Trophoblast cell (in vitro differentiated cells and primary cell): ENCODE data around the gene IL10RB.

ENCODE experiments used
- DNase-seq, 2 donors: peaks; one replicate each; pipeline ENCODE4 v3.0.0-alpha.2; 2016
- H2AFZ ChIP-seq: 2 replicates; pipeline ENCODE4 v1.6.1; 2013; ENCODE audit warnings: low read length, moderate library complexity, mild to moderate bottlenecking; ENCODE audit not compliant: insufficient read depth, poor library complexity
- H2AK5ac ChIP-seq: 2 replicates; pipeline ENCODE4 v1.6.1; 2013; ENCODE audit warnings: mild to moderate bottlenecking, low read length
- H2BK120ac ChIP-seq: 2 replicates; pipeline ENCODE4 v1.6.1; 2013; ENCODE audit warnings: low read length, mild to moderate bottlenecking, moderate library complexity; ENCODE audit not compliant: insufficient read depth, poor library complexity
- H2BK12ac ChIP-seq: 2 replicates; pipeline ENCODE4 v1.6.1; 2013; ENCODE audit warnings: mild to moderate bottlenecking, low read length, moderate library complexity
- H2BK5ac ChIP-seq: 2 replicates; pipeline ENCODE4 v1.6.1; 2013; ENCODE audit warnings: low read length, low read depth, moderate library complexity, mild to moderate bottlenecking; ENCODE audit not compliant: poor library complexity
- H3K14ac ChIP-seq: 2 replicates; pipeline ENCODE4 v1.6.1; 2013; ENCODE audit warnings: mild to moderate bottlenecking, low read length
- H3K18ac ChIP-seq: 2 replicates; pipeline ENCODE4 v1.6.1; 2013; ENCODE audit warnings: mild to moderate bottlenecking, low read length
- H3K23ac ChIP-seq: 2 replicates; pipeline ENCODE4 v1.6.1; 2013; ENCODE audit warnings: low read length
- H3K27ac ChIP-seq: 2 replicates; pipeline ENCODE4 v1.5.1; 2013; ENCODE audit warnings: low read depth, mild to moderate bottlenecking, inconsistent platforms, low read length, moderate library complexity
- H3K27me3 ChIP-seq: 2 replicates; pipeline ENCODE4 v1.6.1; 2013; ENCODE audit warnings: inconsistent platforms, mild to moderate bottlenecking, low read length, moderate library complexity; ENCODE audit not compliant: insufficient read depth
- H3K36me3 ChIP-seq, 2 experiments: 1 replicate in 1 of 2; 2 replicates in 1 of 2; pipeline ENCODE4 v1.6.1; 2013; ENCODE audit warnings: low read length in 2 of 2, mild to moderate bottlenecking in 2 of 2, moderate library complexity in 1 of 2; ENCODE audit not compliant: insufficient read depth in 2 of 2, control insufficient read depth in 1 of 2
- H3K4ac ChIP-seq: 2 replicates; pipeline ENCODE4 v1.6.1; 2013; ENCODE audit warnings: low read depth, mild to moderate bottlenecking, low read length, moderate library complexity
- H3K4me1 ChIP-seq, 2 experiments: 1 replicate in 1 of 2; 2 replicates in 1 of 2; pipeline ENCODE4 v1.6.1; 2013; ENCODE audit warnings: low read length in 2 of 2, mild to moderate bottlenecking in 2 of 2, moderate library complexity in 1 of 2; ENCODE audit not compliant: insufficient read depth in 2 of 2, control insufficient read depth in 1 of 2
- H3K4me2 ChIP-seq: 2 replicates; pipeline ENCODE4 v1.6.1; 2013; ENCODE audit warnings: inconsistent platforms, mild to moderate bottlenecking, low read length, moderate library complexity
- H3K4me3 ChIP-seq: 2 replicates; pipeline ENCODE4 v1.5.1; 2013; ENCODE audit warnings: mild to moderate bottlenecking, low read depth, low read length, inconsistent platforms
- H3K79me1 ChIP-seq: one replicate; pipeline ENCODE4 v1.6.1; 2013; ENCODE audit warnings: low read length
- H3K79me2 ChIP-seq: 2 replicates; pipeline ENCODE4 v1.6.1; 2013; ENCODE audit warnings: low read length, mild to moderate bottlenecking; ENCODE audit not compliant: control insufficient read depth, insufficient read depth, poor library complexity
- H3K9ac ChIP-seq: 2 replicates; pipeline ENCODE4 v1.6.1; 2013; ENCODE audit warnings: mild to moderate bottlenecking, low read length
- H3K9me3 ChIP-seq: 2 replicates; pipeline ENCODE4 v1.6.1; 2013; ENCODE audit warnings: low read depth, mild to moderate bottlenecking, control low read depth, inconsistent platforms, low read length; ENCODE audit not compliant: insufficient read depth
- H4K12ac ChIP-seq: 2 replicates; pipeline ENCODE4 v1.6.1; 2013; ENCODE audit warnings: low read depth, mild to moderate bottlenecking, low read length, moderate library complexity
- H4K8ac ChIP-seq: 2 replicates; pipeline ENCODE4 v1.6.1; 2013; ENCODE audit warnings: low read depth, mild to moderate bottlenecking, low read length, moderate library complexity
- H4K91ac ChIP-seq: one replicate; pipeline ENCODE4 v1.6.1; 2013; ENCODE audit warnings: low read depth, mild to moderate bottlenecking, low read length, moderate library complexity
- WGBS: extraction: QIAGEN DNeasy Blood & Tissue Kit; methylation state at CpG from one replicate; pipeline ENCODE4 v1.1.7; 2013; ENCODE audit warnings: missing lambda C conversion rate; ENCODE audit not compliant: insufficient read length, insufficient coverage; ENCODE audit errors: extremely low coverage; 5-methylcytosine and 5-hydroxymethylcytosine counted together

IL10RB gene

GRCh38 chr21:33309778-33310177 is 43.6 kb downstream of the IL10RB start:
- no peak overlapping the region for H4K12ac ChIP-seq
- H3K18ac ChIP-seq: no peak overlapping the region
- H4K91ac ChIP-seq: no peak overlapping the region
- H3K36me3 ChIP-seq: no peaks in the 10 kb centered on the region
- H2BK12ac ChIP-seq: no peak overlapping the region
- no peak overlapping the region for H3K4ac ChIP-seq
- no peak overlapping the region for H3K4me2 ChIP-seq
- H3K79me1 ChIP-seq: no peaks in the 10 kb centered on the region
- no peaks in the 10 kb centered on the region for H3K4me1 ChIP-seq
- no peak for DNase-seq
- H3K9ac ChIP-seq: no peak overlapping the region
- H2BK120ac ChIP-seq: no peak overlapping the region
- H2BK5ac ChIP-seq: no peak overlapping the region
- no CpG with 5 or more reads among the region's 1 CpG for WGBS
- no peak overlapping the region for H2AK5ac ChIP-seq
- no peak overlapping the region for H2AFZ ChIP-seq
- no peak overlapping the region for H3K4me3 ChIP-seq
- H3K79me2 ChIP-seq: no peaks in the 10 kb centered on the region
- H3K27ac ChIP-seq: no peak overlapping the region
- no peak overlapping the region for H3K23ac ChIP-seq
- no peaks in the 10 kb centered on the region for H3K27me3 ChIP-seq
- no peaks in the 10 kb centered on the region for H3K9me3 ChIP-seq
- no peak overlapping the region for H4K8ac ChIP-seq
- H3K14ac ChIP-seq: no peak overlapping the region

- Histone ChIP-seq H2BK12ac (no peak overlapping the region), H4K12ac (no peak overlapping the region), H3K9me3 (no peaks in the 10 kb centered on the region), H3K4me2 (no peak overlapping the region), H3K79me1 (no peaks in the 10 kb centered on the region), H3K4me1 (no peaks in the 10 kb centered on the region), H2BK120ac (no peak overlapping the region), H3K27ac (no peak overlapping the region), H3K14ac (no peak overlapping the region), H3K36me3 (no peaks in the 10 kb centered on the region), H3K79me2 (no peaks in the 10 kb centered on the region), H4K91ac (no peak overlapping the region), H3K18ac (no peak overlapping the region), H4K8ac (no peak overlapping the region), H2AK5ac (no peak overlapping the region), H3K9ac (no peak overlapping the region), H2AFZ (no peak overlapping the region), H3K4me3 (no peak overlapping the region), H3K4ac (no peak overlapping the region), H2BK5ac (no peak overlapping the region), H3K23ac (no peak overlapping the region), H3K27me3 (no peaks in the 10 kb centered on the region)
- WGBS: no CpG with 5 or more reads among the region's 3 CpGs
- DNase-seq: no peak
These were observed 46.0 kb downstream of the IL10RB start for GRCh38 chr21:33312121-33312520.

- Histone ChIP-seq H2AFZ (no peak overlapping the region), H3K79me1 (no peaks in the 10 kb centered on the region), H3K4me1 (no peaks in the 10 kb centered on the region), H3K79me2 (no peaks in the 10 kb centered on the region), H3K14ac (no peak overlapping the region), H3K36me3 (no peaks in the 10 kb centered on the region), H3K27me3 (no peaks in the 10 kb centered on the region), H3K4ac (no peak overlapping the region), H2BK5ac (no peak overlapping the region), H4K91ac (no peak overlapping the region), H3K23ac (no peak overlapping the region), H3K4me3 (no peak overlapping the region), H2BK120ac (no peak overlapping the region), H2AK5ac (no peak overlapping the region), H2BK12ac (no peak overlapping the region), H4K12ac (no peak overlapping the region), H3K27ac (no peak overlapping the region), H3K9me3 (no peaks in the 10 kb centered on the region), H4K8ac (no peak overlapping the region), H3K18ac (no peak overlapping the region), H3K9ac (no peak overlapping the region), H3K4me2 (no peak overlapping the region)
- no CpG with 5 or more reads among the region's 1 CpG for WGBS
- DNase-seq: peak in 1 of 2 donors; percentile 52
These were observed 47.0 kb downstream of the IL10RB start for GRCh38 chr21:33313183-33313582.

- Histone ChIP-seq H3K36me3 (no peaks in the 10 kb centered on the region), H3K4me1 (no peaks in the 10 kb centered on the region), H3K9ac (no peak overlapping the region), H3K4me2 (no peak overlapping the region), H2BK120ac (no peak overlapping the region), H3K4me3 (no peak overlapping the region), H3K79me1 (no peaks in the 10 kb centered on the region), H3K23ac (no peak overlapping the region), H3K4ac (no peak overlapping the region), H3K14ac (no peak overlapping the region), H4K12ac (no peak overlapping the region), H2AK5ac (no peak overlapping the region), H3K27ac (no peak overlapping the region), H2BK12ac (no peak overlapping the region), H3K18ac (no peak overlapping the region), H2BK5ac (no peak overlapping the region), H2AFZ (no peak overlapping the region), H4K91ac (no peak overlapping the region), H4K8ac (no peak overlapping the region), H3K27me3 (no peaks in the 10 kb centered on the region), H3K9me3 (no peaks in the 10 kb centered on the region), H3K79me2 (no peaks in the 10 kb centered on the region)
- no CpG with 5 or more reads among the region's 4 CpGs for WGBS
- no peak for DNase-seq
These were observed 47.4 kb downstream of the IL10RB start for GRCh38 chr21:33313611-33314010.
